Esophagus muscularis mucosa (tissue), 4 donors: ENCODE results near the gene PTPRK.

ENCODE experiments used
- CTCF ChIP-seq, 3 experiments: fragments of 200-600 bp in 2 of 3; fragments of 450-650 bp in 1 of 3; sonication (generic) in 2 of 3; IDR thresholded peaks; one replicate each; pipeline ENCODE4 v1.5.1; 2017 to 2019; ENCODE audit warnings: antibody characterized with exemption in 3 of 3, mild to moderate bottlenecking in 2 of 3, moderate library complexity in 1 of 3
- EP300 ChIP-seq: sonication (generic); formaldehyde crosslinking; IDR thresholded peaks from one replicate; pipeline ENCODE4 v1.6.1; 2017; ENCODE audit warnings: antibody characterized with exemption
- POLR2A ChIP-seq: fragments of 450-650 bp; IDR thresholded peaks from one replicate; pipeline ENCODE4 v1.6.1; 2017; ENCODE audit warnings: antibody characterized with exemption, moderate library complexity, mild to moderate bottlenecking, low read depth

GRCh38 chr6:128494440-128494839, 26.0 kb downstream of the PTPRK start:
- TF ChIP-seq CTCF (IDR thresholded peaks at IDR 0.05) (no peak), POLR2A (no peak), EP300 (no peak)
